HepG2 (cell line): ENCODE results near the gene DHX34. TPM values are rescaled to one million over a fixed set of nuclear protein-coding genes. Genes with fewer than 3 reads are reported as not detected.
A peak's percentile ranks its signal among the peaks of the same experiment; 100 is the strongest.

Experiments
- ATAC-seq: fragments of 200-7000 bp; cut with Tn5 transposase; 3 replicates; pipeline ENCODE4 v1.9.1; 2020; ENCODE audit warnings: mild to moderate bottlenecking, moderate library complexity
- BruUV-seq: library from RNA; stranded (reverse); fragments of 400-500 nt; replicated peaks from 2 replicates; lab custom pipeline; 2021; lab: Mats Ljungman, UMichigan
- CTCF ChIA-PET: fragments of 300-600 bp; formaldehyde crosslinking; extraction: SDS; loops from one replicate; lab custom pipeline; 2021; ENCODE audit warnings: low total read pairs, inconsistent platforms, low intra/inter-chr PET ratio; lab: Yijun Ruan, JAX
- POLR2A ChIA-PET: fragments of 350-600 bp; sonication (Branson Sonifier 250); formaldehyde crosslinking; loops from one replicate; lab custom pipeline; 2020; ENCODE audit warnings: antibody characterized with exemption, inconsistent platforms; lab: Yijun Ruan, JAX
- DNase-seq: peaks from one replicate; pipeline ENCODE4 v3.0.0-alpha.2; 2015; ENCODE audit warnings: low spot score
- FAIRE-seq: peaks from 3 replicates; lab custom pipeline; 2011; peaks lifted over from hg19 to GRCh38; lab: Jason Lieb, UNC
- H2AFZ ChIP-seq: one replicate; pipeline ENCODE4 v1.6.1; 2011; ENCODE audit warnings: low read length, inconsistent platforms
- H3K27ac ChIP-seq: fragments of 300-600 bp; 3 replicates; pipeline ENCODE4 v1.8.0; 2011; ENCODE audit warnings: mixed run types, mild to moderate bottlenecking, mixed read lengths, low read length, inconsistent platforms; ENCODE audit not compliant: insufficient read depth; ENCODE audit errors: extremely low read length
- H3K27me3 ChIP-seq, 2 experiments: fragments of 200-600 bp in 1 of 2; 2 replicates in 1 of 2; 3 replicates in 1 of 2; pipeline versions ENCODE4 v1.6.0 to v1.8.0; 2011; ENCODE audit warnings: low read length in 2 of 2, mild to moderate bottlenecking in 2 of 2, moderate library complexity in 2 of 2, inconsistent platforms in 1 of 2; ENCODE audit not compliant: insufficient read depth in 2 of 2, control insufficient read depth in 1 of 2
- H3K36me3 ChIP-seq, 2 experiments: fragments of 200-600 bp in 1 of 2; replicated peaks in 1 of 2; 2 replicates in 1 of 2; 3 replicates in 1 of 2; pipeline versions ENCODE4 v1.5.1 to v1.8.0; 2011; ENCODE audit warnings: low read length in 2 of 2, inconsistent platforms in 1 of 2; ENCODE audit not compliant: insufficient read depth in 2 of 2, control insufficient read depth in 1 of 2
- H3K4me1 ChIP-seq: 2 replicates; pipeline ENCODE4 v1.5.1; 2012; ENCODE audit warnings: low read length, inconsistent platforms; ENCODE audit not compliant: insufficient read depth
- H3K4me2 ChIP-seq: 2 replicates; pipeline ENCODE4 v1.6.0; 2011; ENCODE audit warnings: low read depth, low read length, inconsistent platforms
- H3K4me3 ChIP-seq, 3 experiments: fragments of 200-600 bp in 1 of 3; sonication (generic), shearing (Covaris generic) in 1 of 3; replicated peaks in 1 of 3; 2 replicates each; pipeline ENCODE4 v1.5.1; 2011 to 2016; ENCODE audit warnings: low read length in 3 of 3, inconsistent platforms in 2 of 3, low read depth in 2 of 3, mild to moderate bottlenecking in 2 of 3, control low read depth in 1 of 3, mixed read lengths in 1 of 3; ENCODE audit not compliant: insufficient read depth in 1 of 3
- H3K79me2 ChIP-seq: one replicate; pipeline ENCODE4 v1.6.1; 2011; ENCODE audit warnings: low read length, inconsistent platforms; ENCODE audit not compliant: insufficient read depth
- H3K9ac ChIP-seq: 2 replicates; pipeline ENCODE4 v1.6.0; 2011; ENCODE audit warnings: mild to moderate bottlenecking, low read depth, low read length, inconsistent platforms; ENCODE audit not compliant: insufficient read depth
- H3K9me3 ChIP-seq: 2 replicates; pipeline ENCODE4 v1.5.1; 2012; ENCODE audit warnings: mild to moderate bottlenecking, low read length
- H4K20me1 ChIP-seq: 2 replicates; pipeline ENCODE4 v1.6.0; 2011; ENCODE audit warnings: inconsistent platforms, mild to moderate bottlenecking, low read length, moderate library complexity; ENCODE audit not compliant: insufficient read depth
- RBFOX2 ChIP-seq: fragments of 200-400 bp; formaldehyde crosslinking; IDR thresholded peaks from 2 replicates; pipeline ENCODE4 v1.6.1; 2017; ENCODE audit warnings: low read depth, mild to moderate bottlenecking, low read length
- ZBTB33 ChIP-seq: sonication (generic); formaldehyde crosslinking; IDR thresholded peaks from 2 replicates; pipeline ENCODE4 v1.4.0; 2020; ENCODE audit warnings: missing genetic modification reagents
- ZNF329 ChIP-seq: sonication (generic); formaldehyde crosslinking; IDR thresholded peaks from 2 replicates; pipeline ENCODE4 v1.9.0; 2021; ENCODE audit warnings: low read depth, mild to moderate bottlenecking, missing genetic modification reagents
- ZNF589 ChIP-seq: sonication (generic); formaldehyde crosslinking; conservative IDR thresholded peaks from 2 replicates; pipeline ENCODE4 v1.8.0; 2022; ENCODE audit warnings: mild to moderate bottlenecking, moderate library complexity, missing genetic modification reagents
- ZNF784 ChIP-seq: sonication (generic); formaldehyde crosslinking; IDR thresholded peaks from 2 replicates; pipeline ENCODE4 v1.5.1; 2020; ENCODE audit warnings: missing genetic modification reagents, mild to moderate bottlenecking, borderline replicate concordance
- WGBS: methylation state at CpG from one replicate; pipeline ENCODE4 v1.1.6; 2017; ENCODE audit warnings: low lambda C conversion rate; 5-methylcytosine and 5-hydroxymethylcytosine counted together
- in situ Hi-C: cut with HindIII; loops from 2 replicates; pipeline ENCODE4 v1.10.0; 2017; ENCODE audit warnings: low pct_unique_long_range_greater_than_20kb; ENCODE audit not compliant: extremely low pct_ligation_motif_present
- intact Hi-C: fragments of 100-400 bp; cut with micrococcal nuclease; formaldehyde crosslinking; loops from one replicate; pipeline ENCODE4 v1.10.0; 2022; ENCODE audit not compliant: unreplicated experiment
- polyA plus RNA-seq, 8 experiments: library from polyadenylated mRNA; depleted of rRNA in 3 of 8; stranded (reverse) in 7 of 8; unstranded in 1 of 8; fragments of >200 nt; fragmentation: Illumina TruSeq in 4 of 8; extraction: Trizol in 4 of 8; gene quantifications; 2 replicates each; pipeline versions ENCODE4 v1.2.1 to v1.2.3, GENCODE V29; 2011 to 2016; ENCODE audit warnings: low read depth in 4 of 8, missing spikeins in 1 of 8, mixed read lengths in 1 of 8; ENCODE audit not compliant: insufficient read depth in 1 of 8
- total RNA-seq, 5 experiments: library from RNA; depleted of rRNA; stranded (reverse); fragments of >200 nt; fragmentation: Illumina TruSeq; extraction: Trizol; gene quantifications; 2 replicates each; pipeline ENCODE4 v1.2.3, GENCODE V29; 2016; ENCODE audit warnings: low read depth in 1 of 5

DHX34 gene
- total and polyA plus RNA-seq, 2 of the 13 experiments (the other 11 are each of a cell fraction or from before 2014, with no cell fraction given): 9.2 to 12.0 TPM

- Histone ChIP-seq H3K27ac (no peak overlapping the region), H3K4me2 (no peak overlapping the region), H3K79me2 (no peaks in the 10 kb centered on the region), H3K4me1 (no peaks in the 10 kb centered on the region), H3K9ac (no peak overlapping the region), H3K27me3 (no peaks in the 10 kb centered on the region), H3K4me3 (no peak overlapping the region), H3K36me3 (peaks cover 29 to 51% of the 10 kb centered on the region in 2 experiments), H3K9me3 (no peaks in the 10 kb centered on the region), H2AFZ (no peak overlapping the region), H4K20me1 (0 out of 2 replicates have a peak, but pooled peaks cover 3% of the 10 kb centered on the region)
- intact Hi-C loops: no loop called here
- in situ Hi-C loops: no loop called here
- BruUV-seq: no TSS peak
- ChIA-PET POLR2A (no interaction called here), CTCF (no interaction called here)
- FAIRE-seq: no peak
- 95% methylated on average over 6 of the region's 6 CpGs for WGBS
- DNase-seq: no peak
- TF ChIP-seq ZNF784 (CRISPR knock-in tag): no peak
- TF ChIP-seq ZBTB33: peak; percentile 61; the same call in 1 of the 2 replicates
- TF ChIP-seq ZNF329: peak; percentile 99
- no peak for ATAC-seq
These were observed 31.4 kb downstream of the DHX34 start for GRCh38 chr19:47380559-47380958.

GRCh38 chr19:47381121-47381520, 32.0 kb downstream of the DHX34 start:
- no peaks in the 10 kb centered on the region for H3K9me3 ChIP-seq
- CTCF ChIA-PET: no interaction called here
- no peaks in the 10 kb centered on the region for H3K4me1 ChIP-seq
- no peak overlapping the region for H3K4me3 ChIP-seq
- 100% methylated on average over 5 of the region's 14 CpGs for WGBS
- no peaks in the 10 kb centered on the region for H3K79me2 ChIP-seq
- intact Hi-C loops (no loop called here), in situ Hi-C loops (no loop called here)
- TF ChIP-seq RBFOX2 (0 out of 2 replicates have a peak, but pooled peaks have one; percentile 16), ZNF589 (CRISPR knock-in tag) (no peak)
- DNase-seq: no peak
- ATAC-seq: no peak
- no peak overlapping the region for H2AFZ ChIP-seq
- no peak overlapping the region for H3K9ac ChIP-seq
- no peak overlapping the region for H3K4me2 ChIP-seq
- BruUV-seq: no TSS peak
- FAIRE-seq: no peak
- 0 out of 2 replicates have a peak, but pooled peaks cover 3% of the 10 kb centered on the region for H4K20me1 ChIP-seq
- H3K27me3 ChIP-seq: no peaks in the 10 kb centered on the region
- H3K36me3 ChIP-seq: peaks cover 26 to 45% of the 10 kb centered on the region in 2 experiments
- POLR2A ChIA-PET: no interaction called here
- no peak overlapping the region for H3K27ac ChIP-seq
